SK-N-SH (cell line): ENCODE measurements around the gene MCRIP2. TPM values are rescaled to one million over a fixed set of nuclear protein-coding genes. Genes with fewer than 3 reads are reported as not detected.
A peak's percentile ranks its signal among the peaks of the same experiment; 100 is the strongest.

Experiments
- CTCF ChIA-PET: fragments of 300-600, 350-600 bp; formaldehyde crosslinking; extraction: SDS; loops from one replicate; lab custom pipeline; 2021; lab: Yijun Ruan, JAX
- POLR2A ChIA-PET: fragments of 350-600 bp; sonication (Branson Sonifier 250); formaldehyde crosslinking; extraction: SDS; loops from one replicate; lab custom pipeline; 2020; ENCODE audit warnings: antibody characterized with exemption, inconsistent platforms; lab: Yijun Ruan, JAX
- DNase-seq: peaks from one replicate; pipeline ENCODE4 v3.0.0; 2012
- H2AFZ ChIP-seq: fragments of 200-600 bp; sonication (generic); 2 replicates; pipeline ENCODE4 v1.8.1; 2016; ENCODE audit warnings: antibody characterized with exemption, mild to moderate bottlenecking, low read depth
- H3F3A ChIP-seq: fragments of 200-600 bp; sonication (generic); replicated peaks from 2 replicates; pipeline ENCODE3; 2016; ENCODE audit warnings: antibody characterized with exemption, mild to moderate bottlenecking; ENCODE audit not compliant: insufficient read depth
- H3K27ac ChIP-seq, 2 experiments: fragments of 200-500 bp in 1 of 2; fragments of 200-600 bp in 1 of 2; sonication (Bioruptor generic) in 1 of 2; sonication (generic), shearing (Covaris generic) in 1 of 2; 2 replicates each; pipeline versions ENCODE4 v1.5.1 to v1.6.1; 2014 to 2016; ENCODE audit warnings: low read depth in 2 of 2, inconsistent platforms in 1 of 2, low read length in 1 of 2, mild to moderate bottlenecking in 1 of 2, mixed read lengths in 1 of 2
- H3K27me3 ChIP-seq: fragments of 200-600 bp; sonication (generic), shearing (Covaris generic); 2 replicates; pipeline ENCODE4 v1.6.1; 2016; ENCODE audit warnings: mixed run types; ENCODE audit not compliant: insufficient read depth
- H3K36me3 ChIP-seq, 2 experiments: fragments of 200-500 bp in 1 of 2; fragments of 200-600 bp in 1 of 2; sonication (Bioruptor generic) in 1 of 2; sonication (generic) in 1 of 2; replicated peaks in 1 of 2; 2 replicates each; pipeline versions ENCODE3 to v1.5.1; 2014 to 2016; ENCODE audit warnings: low read length in 1 of 2, mild to moderate bottlenecking in 1 of 2; ENCODE audit not compliant: insufficient read depth in 2 of 2, control insufficient read depth in 1 of 2
- H3K4me1 ChIP-seq, 2 experiments: fragments of 200-500 bp in 1 of 2; fragments of 200-600 bp in 1 of 2; sonication (Bioruptor generic) in 1 of 2; sonication (generic), shearing (Covaris generic) in 1 of 2; 2 replicates each; pipeline versions ENCODE4 v1.5.1 to v1.6.1; 2014 to 2016; ENCODE audit warnings: low read depth in 1 of 2, low read length in 1 of 2, mixed run types in 1 of 2; ENCODE audit not compliant: insufficient read depth in 2 of 2, control insufficient read depth in 1 of 2
- H3K4me2 ChIP-seq: fragments of 200-600 bp; sonication (generic), shearing (Covaris generic); 2 replicates; pipeline ENCODE4 v1.6.1; 2017; ENCODE audit warnings: mixed run types
- H3K4me3 ChIP-seq, 2 experiments: fragments of 200-500 bp in 1 of 2; fragments of 200-600 bp in 1 of 2; sonication (Bioruptor generic) in 1 of 2; sonication (generic), shearing (Covaris generic) in 1 of 2; 2 replicates each; pipeline versions ENCODE4 v1.5.1 to v1.8.1; 2014 to 2016; ENCODE audit warnings: low read depth in 2 of 2, inconsistent platforms in 1 of 2, low read length in 1 of 2, mild to moderate bottlenecking in 1 of 2, mixed read lengths in 1 of 2, moderate library complexity in 1 of 2
- H3K79me2 ChIP-seq: fragments of 200-600 bp; sonication (generic); 2 replicates; pipeline ENCODE4 v1.8.1; 2017; ENCODE audit warnings: mild to moderate bottlenecking; ENCODE audit not compliant: insufficient read depth
- H3K9ac ChIP-seq: fragments of 200-600 bp; sonication (generic); 2 replicates; pipeline ENCODE4 v1.6.1; 2017; ENCODE audit warnings: mixed run types
- H3K9me2 ChIP-seq: fragments of 200-600 bp; sonication (generic); 2 replicates; pipeline ENCODE4 v1.6.1; 2017; ENCODE audit warnings: mixed run types
- H3K9me3 ChIP-seq: fragments of 200-600 bp; sonication (generic); 2 replicates; pipeline ENCODE4 v1.6.1; 2017; ENCODE audit warnings: mixed run types, mild to moderate bottlenecking, moderate library complexity
- H4K20me1 ChIP-seq: fragments of 200-600 bp; sonication (generic); 2 replicates; pipeline ENCODE4 v1.6.1; 2017; ENCODE audit warnings: mild to moderate bottlenecking, mixed run types; ENCODE audit not compliant: insufficient read depth
- CHD2 ChIP-seq: fragments of 150-350 bp; IDR thresholded peaks from 2 replicates; pipeline ENCODE4 v1.6.1; 2018; ENCODE audit warnings: low read length; ENCODE audit not compliant: partially characterized antibody
- CTCF ChIP-seq: fragments of 200-600 bp; sonication (generic); IDR thresholded peaks from 2 replicates; pipeline ENCODE4 v1.6.1; 2017; ENCODE audit warnings: antibody characterized with exemption, mild to moderate bottlenecking, moderate library complexity
- GABPA ChIP-seq: IDR thresholded peaks from 2 replicates; pipeline ENCODE4 v1.4.0; 2012; ENCODE audit warnings: low read depth, mild to moderate bottlenecking
- MEF2A ChIP-seq: IDR thresholded peaks from 2 replicates; pipeline ENCODE4 v1.4.0; 2012; ENCODE audit warnings: low read depth, borderline replicate concordance
- MXI1 ChIP-seq: IDR thresholded peaks from 2 replicates; pipeline ENCODE4 v1.6.1; 2012; ENCODE audit warnings: mild to moderate bottlenecking, low read depth, low read length, improper control_type of control experiment
- NRF1 ChIP-seq: IDR thresholded peaks from 2 replicates; pipeline ENCODE4 v1.6.1; 2012; ENCODE audit warnings: low read depth, mild to moderate bottlenecking, low read length
- POLR2AphosphoS5 ChIP-seq: IDR thresholded peaks from 2 replicates; pipeline ENCODE4 v1.6.1; 2012; ENCODE audit warnings: low read depth, low read length
- RAD21 ChIP-seq: IDR thresholded peaks from 2 replicates; pipeline ENCODE4 v1.6.1; 2012; ENCODE audit warnings: mild to moderate bottlenecking, low read length
- RCOR1 ChIP-seq: fragments of 150-350 bp; IDR thresholded peaks from 2 replicates; pipeline ENCODE4 v1.6.1; 2017; ENCODE audit warnings: antibody characterized with exemption, low read length
- SMC3 ChIP-seq: IDR thresholded peaks from 2 replicates; pipeline ENCODE4 v1.6.1; 2012; ENCODE audit warnings: low read depth, low read length, improper control_type of control experiment
- TAF1 ChIP-seq: IDR thresholded peaks from 2 replicates; pipeline ENCODE4 v1.6.1; 2012; ENCODE audit warnings: low read depth, mild to moderate bottlenecking, low read length, moderate library complexity, borderline replicate concordance
- YY1 ChIP-seq: IDR thresholded peaks from 2 replicates; pipeline ENCODE4 v1.4.0; 2012; ENCODE audit warnings: low read depth, mild to moderate bottlenecking
- WGBS: methylation state at CpG from one replicate; pipeline ENCODE4 v1.1.6; 2017; ENCODE audit warnings: low lambda C conversion rate; 5-methylcytosine and 5-hydroxymethylcytosine counted together
- polyA plus RNA-seq, 3 experiments: library from polyadenylated mRNA; depleted of rRNA; stranded (reverse); fragments of >200 nt; gene quantifications; 2 replicates each; pipeline ENCODE4 v1.2.3, GENCODE V29; 2012
- TF ChIP-seq, protein P1 (sequence below): IDR thresholded peaks from 2 replicates; pipeline ENCODE4 v1.4.0; 2012; ENCODE audit warnings: low read depth, borderline replicate concordance
- TF ChIP-seq, protein P2 (sequence below): IDR thresholded peaks from 2 replicates; pipeline ENCODE4 v1.4.0; 2012; ENCODE audit warnings: low read depth
- TF ChIP-seq, protein P3 (sequence below): fragments of 150-350 bp; IDR thresholded peaks from 2 replicates; pipeline ENCODE4 v1.6.1; 2017; ENCODE audit warnings: antibody characterized with exemption, low read length, low read depth, borderline replicate concordance

The MCRIP2 gene
- polyA plus RNA-seq, 1 of the 3 experiments (the other 2 are of a cell fraction), result 36.9 TPM

- peak overlapping the region; percentile 45 to 96 for H3K27ac ChIP-seq
- H3F3A ChIP-seq, result no peaks in the 10 kb centered on the region
- H2AFZ ChIP-seq, result 0 out of 2 replicates have a peak overlapping the region, but pooled peaks have one; percentile 37
- TF ChIP-seq, protein P1, sequence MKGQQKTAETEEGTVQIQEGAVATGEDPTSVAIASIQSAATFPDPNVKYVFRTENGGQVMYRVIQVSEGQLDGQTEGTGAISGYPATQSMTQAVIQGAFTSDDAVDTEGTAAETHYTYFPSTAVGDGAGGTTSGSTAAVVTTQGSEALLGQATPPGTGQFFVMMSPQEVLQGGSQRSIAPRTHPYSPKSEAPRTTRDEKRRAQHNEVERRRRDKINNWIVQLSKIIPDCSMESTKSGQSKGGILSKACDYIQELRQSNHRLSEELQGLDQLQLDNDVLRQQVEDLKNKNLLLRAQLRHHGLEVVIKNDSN, result no peak
- no peak for TF ChIP-seq RCOR1
- POLR2A ChIA-PET, result interaction anchor here (1.0 to 1.5 kb wide), 5 partner anchors 8 to 71 kb away, joined by 3 to 13 read pairs (median 4); partner anchors contain the start of genes METRN, METTL26 and STUB1
- CTCF ChIA-PET, result interaction anchor here (0.7 to 6.7 kb wide), 13 partner anchors 10 to 88 kb away, joined by 3 to 92 read pairs (median 5); partner anchors contain the start of genes MCRIP2, RHBDL1, STUB1 and WDR24
- H3K9me3 ChIP-seq, result no peaks in the 10 kb centered on the region
- H3K27me3 ChIP-seq, result no peaks in the 10 kb centered on the region
- no peak overlapping the region for H3K9ac ChIP-seq
- 49% methylated on average over 5 of the region's 6 CpGs for WGBS
- H3K4me2 ChIP-seq, result peak overlapping the region; percentile 63; the same call in 1 of the 2 replicates
- H3K79me2 ChIP-seq, result no peaks in the 10 kb centered on the region
- H3K9me2 ChIP-seq, result no peaks in the 10 kb centered on the region
- peaks cover 3 to 35% of the 10 kb centered on the region in 2 experiments; a peak in 3 of 4 replicates for H3K4me1 ChIP-seq
- peak overlapping the region in 1 of 2 experiments; percentile 40; a peak in 2 of 4 replicates for H3K4me3 ChIP-seq
- DNase-seq, result no peak
- peaks cover 0 to 49% of the 10 kb centered on the region in 2 experiments for H3K36me3 ChIP-seq
- no peaks in the 10 kb centered on the region for H4K20me1 ChIP-seq
Observed at GRCh38 chr16:660132-660458, 18.5 kb downstream of the MCRIP2 start.

DNA sequence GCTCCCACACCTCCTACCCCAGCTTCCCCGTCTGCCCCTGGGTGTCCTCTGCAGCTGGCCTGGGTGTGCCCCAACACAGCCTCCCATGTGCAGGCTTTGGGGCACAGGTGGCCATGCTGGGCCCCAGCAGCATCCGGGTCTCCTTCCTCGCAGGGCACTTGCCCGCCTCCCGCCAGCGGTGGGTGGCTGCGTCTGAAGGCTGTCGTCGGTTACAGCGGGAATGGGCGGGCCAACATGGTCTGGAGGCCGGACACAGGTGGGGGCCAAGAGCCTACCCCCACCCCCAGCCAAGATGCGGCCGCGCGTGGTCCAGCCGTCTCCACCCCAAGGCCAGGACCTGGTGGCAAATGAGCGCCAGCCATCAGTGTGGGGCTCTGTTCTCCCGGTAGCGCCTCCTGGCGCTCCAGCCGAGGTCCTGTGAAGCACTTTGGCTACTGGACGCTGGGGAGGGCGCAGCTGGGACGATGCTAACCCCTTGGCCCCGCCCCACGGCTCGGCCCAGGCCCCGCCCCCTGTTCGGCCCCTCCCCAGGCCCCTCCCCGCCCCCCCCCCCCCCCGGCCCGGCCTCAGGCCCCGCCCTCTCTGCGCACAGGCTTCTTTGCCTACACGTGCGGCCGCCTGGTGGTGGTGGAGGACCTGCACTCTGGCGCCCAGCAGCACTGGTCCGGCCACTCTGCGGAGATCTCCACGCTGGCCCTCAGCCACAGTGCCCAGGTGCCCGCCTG is 19.0 kb downstream of the MCRIP2 start:
- H3K4me3 ChIP-seq, result peak overlapping the region in 1 of 2 experiments; percentile 40; a peak in 2 of 4 replicates
- H3K36me3 ChIP-seq, result peaks cover 0 to 44% of the 10 kb centered on the region in 2 experiments
- H3K9me2 ChIP-seq, result no peaks in the 10 kb centered on the region
- 36% methylated on average over 11 of the region's 43 CpGs for WGBS
- ChIA-PET POLR2A (interaction anchor here (0.9 to 1.5 kb wide), 7 partner anchors 9 to 72 kb away, joined by 3 to 13 read pairs (median 4); partner anchors contain the start of genes ANTKMT, METRN, METTL26 and STUB1), CTCF (interaction anchor here (0.7 to 6.7 kb wide), 17 partner anchors 9 to 269 kb away, joined by 3 to 92 read pairs (median 4); partner anchors contain the start of genes JMJD8, MCRIP2, METRN and RHBDL1)
- H3K4me1 ChIP-seq, result peaks cover 3 to 35% of the 10 kb centered on the region in 2 experiments; a peak in 3 of 4 replicates
- 0 out of 2 replicates have a peak overlapping the region, but pooled peaks have one; percentile 37 for H2AFZ ChIP-seq
- no peaks in the 10 kb centered on the region for H3F3A ChIP-seq
- no peaks in the 10 kb centered on the region for H3K27me3 ChIP-seq
- H3K79me2 ChIP-seq, result no peaks in the 10 kb centered on the region
- no peak overlapping the region for H3K9ac ChIP-seq
- DNase-seq, result peak; percentile 98
- peak overlapping the region; percentile 63; the same call in 1 of the 2 replicates for H3K4me2 ChIP-seq
- H3K27ac ChIP-seq, result peak overlapping the region; percentile 45 to 96
- TF ChIP-seq CHD2 (peak; percentile 38), MXI1 (peak; percentile 68), GABPA (no peak), RAD21 (peak; percentile 14; the same call in 1 of the 2 replicates), RCOR1 (0 out of 2 replicates have a peak, but pooled peaks have one; percentile 8), CTCF (peak; percentile 55), POLR2AphosphoS5 (peak; percentile 26; the same call in 1 of the 2 replicates), YY1 (0 out of 2 replicates have a peak, but pooled peaks have one; percentile 43), TAF1 (peak; percentile 19; the same call in 1 of the 2 replicates), MEF2A (no peak), NRF1 (peak; percentile 20; the same call in 1 of the 2 replicates), SMC3 (peak; percentile 23)
- TF ChIP-seq, protein P2, sequence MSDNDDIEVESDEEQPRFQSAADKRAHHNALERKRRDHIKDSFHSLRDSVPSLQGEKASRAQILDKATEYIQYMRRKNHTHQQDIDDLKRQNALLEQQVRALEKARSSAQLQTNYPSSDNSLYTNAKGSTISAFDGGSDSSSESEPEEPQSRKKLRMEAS, result peak; percentile 82; the same call in 1 of the 2 replicates
- TF ChIP-seq, protein P1, result no peak
- TF ChIP-seq, protein P3, sequence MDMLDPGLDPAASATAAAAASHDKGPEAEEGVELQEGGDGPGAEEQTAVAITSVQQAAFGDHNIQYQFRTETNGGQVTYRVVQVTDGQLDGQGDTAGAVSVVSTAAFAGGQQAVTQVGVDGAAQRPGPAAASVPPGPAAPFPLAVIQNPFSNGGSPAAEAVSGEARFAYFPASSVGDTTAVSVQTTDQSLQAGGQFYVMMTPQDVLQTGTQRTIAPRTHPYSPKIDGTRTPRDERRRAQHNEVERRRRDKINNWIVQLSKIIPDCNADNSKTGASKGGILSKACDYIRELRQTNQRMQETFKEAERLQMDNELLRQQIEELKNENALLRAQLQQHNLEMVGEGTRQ, result no peak
- no peaks in the 10 kb centered on the region for H3K9me3 ChIP-seq
- H4K20me1 ChIP-seq, result no peaks in the 10 kb centered on the region
